OCI-LY1 (cell line): ENCODE results near the gene CCSAP.

Experiments
- H2AFZ ChIP-seq: fragments of 200-600 bp; sonication (generic), shearing (Covaris generic); 2 replicates; pipeline ENCODE4 v1.6.0; 2014; ENCODE audit warnings: antibody characterized with exemption, mild to moderate bottlenecking, low read length
- H3F3A ChIP-seq: fragments of 200-600 bp; sonication (generic), shearing (Covaris generic); 2 replicates; pipeline ENCODE4 v1.6.0; 2014; ENCODE audit warnings: mild to moderate bottlenecking, antibody characterized with exemption, low read length, moderate library complexity; ENCODE audit not compliant: insufficient read depth
- H3K27ac ChIP-seq: fragments of 200-600 bp; sonication (generic); 2 replicates; pipeline ENCODE4 v1.5.1; 2014; ENCODE audit warnings: low read length, mixed run types, mild to moderate bottlenecking, low read depth; ENCODE audit not compliant: poor library complexity, severe bottlenecking
- H3K27me3 ChIP-seq: fragments of 200-600 bp; sonication (generic); 2 replicates; pipeline ENCODE4 v1.6.0; 2014; ENCODE audit warnings: antibody characterized with exemption, mild to moderate bottlenecking, low read length, moderate library complexity; ENCODE audit not compliant: insufficient read depth
- H3K36me3 ChIP-seq: fragments of 200-600 bp; sonication (generic); 2 replicates; pipeline ENCODE4 v1.6.1; 2014; ENCODE audit warnings: mild to moderate bottlenecking, antibody characterized with exemption, low read length, moderate library complexity, mixed read lengths; ENCODE audit not compliant: insufficient read depth
- H3K4me1 ChIP-seq: fragments of 200-600 bp; sonication (generic); 2 replicates; pipeline ENCODE4 v1.5.1; 2014; ENCODE audit warnings: mild to moderate bottlenecking, low read length, moderate library complexity; ENCODE audit not compliant: insufficient read depth, severe bottlenecking
- H3K4me2 ChIP-seq: fragments of 200-600 bp; sonication (generic), shearing (Covaris generic); 2 replicates; pipeline ENCODE4 v1.6.1; 2014; ENCODE audit warnings: low read length
- H3K4me3 ChIP-seq: fragments of 200-600 bp; sonication (generic); 2 replicates; pipeline ENCODE4 v1.5.1; 2014; ENCODE audit warnings: low read length, low read depth, mild to moderate bottlenecking, mixed read lengths; ENCODE audit not compliant: poor library complexity, severe bottlenecking
- H3K79me2 ChIP-seq: fragments of 200-600 bp; shearing (Covaris generic); 2 replicates; pipeline ENCODE4 v1.6.1; 2016; ENCODE audit warnings: mixed run types, low read length, mixed read lengths; ENCODE audit not compliant: insufficient read depth
- H3K9ac ChIP-seq: fragments of 200-600 bp; sonication (generic), shearing (Covaris generic); 2 replicates; pipeline ENCODE4 v1.6.1; 2014; ENCODE audit warnings: mild to moderate bottlenecking, low read length, mixed read lengths
- H3K9me2 ChIP-seq: fragments of 200-600 bp; sonication (generic), shearing (Covaris generic); 2 replicates; pipeline ENCODE4 v1.6.1; 2014; ENCODE audit warnings: low read depth, mild to moderate bottlenecking, low read length, mixed read lengths
- H3K9me3 ChIP-seq: fragments of 200-600 bp; shearing (Covaris generic); 2 replicates; pipeline ENCODE4 v1.6.1; 2014; ENCODE audit warnings: low read length, mixed read lengths
- H4K20me1 ChIP-seq: fragments of 200-600 bp; sonication (generic), shearing (Covaris generic); 2 replicates; pipeline ENCODE4 v1.6.0; 2016; ENCODE audit warnings: mild to moderate bottlenecking, low read length; ENCODE audit not compliant: insufficient read depth
- CTCF ChIP-seq: fragments of 200-600 bp; sonication (generic), shearing (Covaris generic); IDR thresholded peaks from 2 replicates; pipeline ENCODE4 v1.5.1; 2017; ENCODE audit warnings: mild to moderate bottlenecking, antibody characterized with exemption, low read length, moderate library complexity, mixed read lengths
- EZH2 ChIP-seq: fragments of 200-600 bp; sonication (generic), shearing (Covaris generic); IDR thresholded peaks from 2 replicates; pipeline ENCODE4 v1.8.0; 2017; ENCODE audit warnings: borderline replicate concordance, mixed run types, mild to moderate bottlenecking, antibody characterized with exemption, low read length, moderate library complexity, mixed read lengths

The CCSAP gene

GRCh38 chr1:229302740-229303139 is 40.1 kb downstream of the CCSAP start:
- Histone ChIP-seq H3K36me3 (peaks cover 43% of the 10 kb centered on the region), H3K9me3 (no peaks in the 10 kb centered on the region), H3K9me2 (no peaks in the 10 kb centered on the region), H2AFZ (no peak overlapping the region), H3K79me2 (no peaks in the 10 kb centered on the region), H3K4me3 (no peak overlapping the region), H3K27me3 (no peaks in the 10 kb centered on the region), H3K4me2 (no peak overlapping the region), H4K20me1 (no peaks in the 10 kb centered on the region), H3K9ac (no peak overlapping the region), H3F3A (no peaks in the 10 kb centered on the region), H3K27ac (no peak overlapping the region), H3K4me1 (no peaks in the 10 kb centered on the region)
- TF ChIP-seq CTCF (no peak), EZH2 (no peak)

GRCh38 chr1:229300099-229300757 is 42.6 kb downstream of the CCSAP start:
- Histone ChIP-seq H3K27ac (no peak overlapping the region), H2AFZ (no peak overlapping the region), H3K9me2 (no peaks in the 10 kb centered on the region), H3K9ac (no peak overlapping the region), H3K27me3 (no peaks in the 10 kb centered on the region), H3K9me3 (no peaks in the 10 kb centered on the region), H4K20me1 (no peaks in the 10 kb centered on the region), H3K79me2 (no peaks in the 10 kb centered on the region), H3F3A (no peaks in the 10 kb centered on the region), H3K4me2 (no peak overlapping the region), H3K4me3 (no peak overlapping the region), H3K36me3 (peaks cover 43% of the 10 kb centered on the region), H3K4me1 (no peaks in the 10 kb centered on the region)
- TF ChIP-seq EZH2 (no peak), CTCF (no peak)

GRCh38 chr1:229298887-229299503 is 43.9 kb downstream of the CCSAP start:
- Histone ChIP-seq H2AFZ (no peak overlapping the region), H3K36me3 (peaks cover 36% of the 10 kb centered on the region)
- TF ChIP-seq EZH2: no peak
- TF ChIP-seq CTCF: no peak

More at GRCh38 chr1:229298887-229299503, 43.9 kb downstream of the CCSAP start:
- no peaks in the 10 kb centered on the region for H3K9me3 ChIP-seq
- no peaks in the 10 kb centered on the region for H3K9me2 ChIP-seq
- H3F3A ChIP-seq: no peaks in the 10 kb centered on the region
- H3K4me2 ChIP-seq: no peak overlapping the region
- no peaks in the 10 kb centered on the region for H3K27me3 ChIP-seq
- H3K4me1 ChIP-seq: no peaks in the 10 kb centered on the region
- H4K20me1 ChIP-seq: no peaks in the 10 kb centered on the region
- H3K79me2 ChIP-seq: no peaks in the 10 kb centered on the region
- no peak overlapping the region for H3K27ac ChIP-seq
- no peak overlapping the region for H3K9ac ChIP-seq
- H3K4me3 ChIP-seq: no peak overlapping the region
